HL-60 (cell line): ENCODE results near the gene KLK1.

Experiments
- DNase-seq, 2 experiments: peaks; one replicate each; pipeline ENCODE4 v3.0.0-alpha.2; 2010 to 2020; ENCODE audit warnings: low read depth in 1 of 2, low spot score in 1 of 2
- H3K27ac ChIP-seq: fragments of 250-450 bp; sonication (Bioruptor Pico); replicated peaks from 2 replicates; pipeline ENCODE4 v1.5.1; 2020; ENCODE audit warnings: mild to moderate bottlenecking, moderate library complexity
- H3K27me3 ChIP-seq: fragments of 250-450 bp; sonication (Bioruptor Pico); 2 replicates; pipeline ENCODE4 v1.5.1; 2021; ENCODE audit warnings: mild to moderate bottlenecking, moderate library complexity; ENCODE audit not compliant: insufficient read depth, poor library complexity, severe bottlenecking
- H3K4me3 ChIP-seq: replicated peaks from 2 replicates; pipeline ENCODE4 v1.5.1; 2011; ENCODE audit warnings: mild to moderate bottlenecking, control low read depth, low read length; ENCODE audit not compliant: insufficient read depth
- CTCF ChIP-seq: IDR thresholded peaks from one replicate; pipeline ENCODE4 v1.5.1; 2011; ENCODE audit warnings: low read length, control low read depth, inconsistent platforms; ENCODE audit not compliant: insufficient read depth
- GABPA ChIP-seq: IDR thresholded peaks from 2 replicates; pipeline ENCODE4 v1.6.1; 2012; ENCODE audit warnings: low read depth
- POLR2AphosphoS5 ChIP-seq: IDR thresholded peaks from 2 replicates; pipeline ENCODE4 v1.6.1; 2012; ENCODE audit warnings: low read depth
- REST ChIP-seq: IDR thresholded peaks from 2 replicates; pipeline ENCODE4 v1.6.1; 2012; ENCODE audit warnings: low read depth; ENCODE audit not compliant: insufficient replicate concordance
- SPI1 ChIP-seq: IDR thresholded peaks from 2 replicates; pipeline ENCODE4 v1.6.1; 2012; ENCODE audit warnings: low read depth, mild to moderate bottlenecking, borderline replicate concordance

The KLK1 gene

DNA sequence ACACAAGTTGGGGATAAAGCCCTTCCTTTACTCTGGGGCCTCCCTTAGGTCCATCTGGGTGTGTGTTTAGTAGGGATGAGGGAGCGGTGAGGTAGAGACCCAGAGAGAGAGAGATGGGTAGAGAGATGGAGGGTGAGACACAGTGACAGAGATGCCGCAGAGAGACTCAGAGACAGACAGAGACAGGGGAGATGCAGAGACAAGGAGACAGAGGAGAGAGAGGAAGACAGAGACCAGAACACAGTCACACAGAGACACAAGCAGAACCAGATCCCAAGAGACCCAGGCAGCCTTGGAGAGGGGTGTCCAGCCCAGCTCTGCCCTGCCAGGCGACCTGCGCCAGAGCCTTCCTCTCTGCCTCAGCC lies 2.4 kb downstream of the KLK1 start:
- no peak for TF ChIP-seq CTCF
- no peak for TF ChIP-seq POLR2AphosphoS5
- no peak for TF ChIP-seq REST
- Histone ChIP-seq H3K27ac (no peak overlapping the region), H3K4me3 (no peak overlapping the region), H3K27me3 (peaks cover 34% of the 10 kb centered on the region)
- DNase-seq, result no peak

- Histone ChIP-seq H3K27me3 (peaks cover 34% of the 10 kb centered on the region), H3K27ac (no peak overlapping the region), H3K4me3 (no peak overlapping the region)
- no peak for DNase-seq
- TF ChIP-seq GABPA, result no peak
- no peak for TF ChIP-seq CTCF
- TF ChIP-seq REST, result no peak
- no peak for TF ChIP-seq POLR2AphosphoS5
- TF ChIP-seq SPI1, result no peak
Observed at GRCh38 chr19:50820549-50821247, 2.9 kb downstream of the KLK1 start.

- H3K27me3 ChIP-seq, result peaks cover 34% of the 10 kb centered on the region
- no peak for TF ChIP-seq SPI1
- TF ChIP-seq GABPA, result no peak
- H3K27ac ChIP-seq, result no peak overlapping the region
- H3K4me3 ChIP-seq, result no peak overlapping the region
- no peak for DNase-seq
Observed at GRCh38 chr19:50820086-50820485, 3.5 kb downstream of the KLK1 start.

DNA sequence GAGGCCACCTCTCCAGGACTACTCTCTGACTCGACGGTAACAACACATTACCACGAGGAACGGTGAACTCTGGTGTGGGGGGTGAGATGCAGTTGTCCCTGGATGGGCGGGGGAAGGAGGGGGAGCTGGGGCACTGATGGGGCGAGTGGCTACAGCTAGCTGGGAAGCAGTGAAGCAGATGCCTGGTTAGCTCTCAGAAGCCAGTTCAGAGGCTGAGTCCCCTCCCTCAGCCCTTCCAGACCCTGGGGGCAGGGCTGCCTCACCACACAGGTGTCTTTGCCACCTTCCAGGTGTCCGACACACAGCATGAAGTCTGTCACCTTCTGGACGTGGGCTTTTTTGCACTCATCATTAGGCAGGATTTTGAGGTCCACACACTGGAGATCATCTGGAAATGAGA lies 4.0 kb downstream of the KLK1 start:
- no peak overlapping the region for H3K4me3 ChIP-seq
- peaks cover 34% of the 10 kb centered on the region for H3K27me3 ChIP-seq

More for the DNA sequence above, 4.0 kb downstream of the KLK1 start:
- no peak for DNase-seq
- TF ChIP-seq REST (no peak), POLR2AphosphoS5 (no peak), CTCF (no peak), SPI1 (no peak), GABPA (no peak)
- H3K27ac ChIP-seq, result no peak overlapping the region
